ENCODE data around the gene TTC7B. TPM values are rescaled to one million over a fixed set of nuclear protein-coding genes. Genes with fewer than 3 reads are reported as not detected.
A peak's percentile ranks its signal among the peaks of the same experiment; 100 is the strongest.

Gene TTC7B
- total and polyA plus RNA-seq, 2 of the 13 experiments (the other 11 are each of a cell fraction or from before 2014, with no cell fraction given), result 1.3 to 3.2 TPM

DNA sequence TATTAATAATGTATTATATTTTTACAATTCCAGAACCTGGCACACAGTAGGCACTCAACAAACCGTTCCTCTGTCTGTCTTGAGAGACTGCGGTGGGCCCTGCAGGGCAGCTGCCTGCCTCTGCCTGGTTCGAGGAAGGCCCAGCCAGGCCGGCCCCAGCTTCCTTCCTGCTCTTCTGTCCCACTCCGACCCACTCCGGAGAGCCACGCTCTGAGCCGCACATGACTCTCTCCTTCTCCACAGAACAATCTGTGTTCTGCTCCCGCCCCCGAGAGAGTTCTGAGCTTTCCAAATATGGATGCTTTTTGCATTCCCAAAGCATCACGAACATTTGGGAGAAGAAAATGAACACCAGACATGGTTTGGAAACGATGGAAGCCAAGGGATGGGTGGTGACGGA, 57.3 kb downstream of the TTC7B start:
- Histone ChIP-seq H3K9me3 (ENCODE audit: low read length) (peaks cover 4% of the 10 kb centered on the region; the same call in 1 of the 2 replicates), H2AFZ (ENCODE audit: low read length) (peak overlapping the region; percentile 84), H3K4me2 (ENCODE audit: low read depth, low read length) (peak overlapping the region; percentile 100), H3K36me3 (replicated peaks in 1 of 2; ENCODE audit: control insufficient read depth in 1 of 2, insufficient read depth in 2 of 2, low read length in 2 of 2) (no peaks in the 10 kb centered on the region), H4K20me1 (ENCODE audit: insufficient read depth, low read length) (no peaks in the 10 kb centered on the region), H3K4me3 (replicated peaks in 1 of 3; ENCODE audit: insufficient read depth in 1 of 3, low read depth in 2 of 3, low read length in 3 of 3) (peak overlapping the region; percentile 53 to 85 (median 63); a peak in 5 of 6 replicates), H3K9ac (ENCODE audit: insufficient read depth, low read depth, low read length) (peak overlapping the region; percentile 93), H3K27ac (ENCODE audit: extremely low read length, insufficient read depth, low read length) (peak overlapping the region; percentile 59), H3K27me3 (ENCODE audit: control insufficient read depth in 1 of 2, insufficient read depth in 2 of 2, low read length in 2 of 2) (no peaks in the 10 kb centered on the region), H3K4me1 (ENCODE audit: insufficient read depth, low read length) (peaks cover 15% of the 10 kb centered on the region), H3K79me2 (ENCODE audit: insufficient read depth, low read length) (no peaks in the 10 kb centered on the region)
- in situ Hi-C loops (cut with HindIII; ENCODE audit: extremely low pct_ligation_motif_present, low pct_unique_long_range_greater_than_20kb), result no loop called here
- POLR2A ChIA-PET, result interaction anchor here (1.2 to 1.5 kb wide), 2 partner anchors 245 to 414 kb away, joined by 3 to 4 read pairs; no protein-coding TSS in a partner anchor
- BruUV-seq (replicated peaks), result TSS peak; percentile 84
- DNase-seq (ENCODE audit: low spot score) (no peak), ATAC-seq (peak; percentile 12; the same call in 2 of the 3 replicates), FAIRE-seq (no peak)
- intact Hi-C loops (cut with micrococcal nuclease; ENCODE audit: unreplicated experiment), result loop anchor here (5.0 kb wide), 2 partner anchors 362 to 457 kb away; partner anchors contain the start of gene CALM1
- 0 out of 2 replicates have a peak, but pooled peaks have one; percentile 1 for TF ChIP-seq TAF1 (CRISPR knock-in tag; IDR thresholded peaks at IDR 0.05)
- TF ChIP-seq ZBTB7A (CRISPR knock-in tag; IDR thresholded peaks at IDR 0.05), result no peak
- TF ChIP-seq ZMYM2 (CRISPR knock-in tag; IDR thresholded peaks at IDR 0.05), result no peak
- TF ChIP-seq, protein P1, sequence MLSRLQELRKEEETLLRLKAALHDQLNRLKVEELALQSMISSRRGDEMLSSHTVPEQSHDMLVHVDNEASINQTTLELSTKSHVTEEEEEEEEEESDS (CRISPR knock-in tag; IDR thresholded peaks at IDR 0.05; ENCODE audit: borderline replicate concordance), result 0 out of 2 replicates have a peak, but pooled peaks have one; percentile 26
- TF ChIP-seq RORA (CRISPR knock-in tag; IDR thresholded peaks at IDR 0.05), result no peak
- TF ChIP-seq ZNF501 (CRISPR knock-in tag; IDR thresholded peaks at IDR 0.05), result 0 out of 2 replicates have a peak, but pooled peaks have one; percentile 17
- TF ChIP-seq, protein P2, sequence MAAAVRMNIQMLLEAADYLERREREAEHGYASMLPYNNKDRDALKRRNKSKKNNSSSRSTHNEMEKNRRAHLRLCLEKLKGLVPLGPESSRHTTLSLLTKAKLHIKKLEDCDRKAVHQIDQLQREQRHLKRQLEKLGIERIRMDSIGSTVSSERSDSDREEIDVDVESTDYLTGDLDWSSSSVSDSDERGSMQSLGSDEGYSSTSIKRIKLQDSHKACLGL (CRISPR knock-in tag; IDR thresholded peaks at IDR 0.05), result no peak
- no peak for TF ChIP-seq ZNF773 (CRISPR knock-in tag; IDR thresholded peaks at IDR 0.05; ENCODE audit: borderline replicate concordance)
- TF ChIP-seq PRPF4 (IDR thresholded peaks at IDR 0.05; ENCODE audit: low read depth, low read length, poor library complexity, severe bottlenecking), result no peak
- peak; percentile 2 for TF ChIP-seq HNRNPLL (IDR thresholded peaks at IDR 0.05; ENCODE audit: low read depth, low read length, poor library complexity, severe bottlenecking)
- no peak for TF ChIP-seq ZNF343 (CRISPR knock-in tag; IDR thresholded peaks at IDR 0.05)
- 80% methylated on average over 13 of the region's 13 CpGs for WGBS (ENCODE audit: low lambda C conversion rate)
- CTCF ChIA-PET (ENCODE audit: low intra/inter-chr PET ratio, low total read pairs), result interaction anchor here (1.3 kb wide), 1 partner anchor 360 kb away, joined by 11 read pairs; no protein-coding TSS in a partner anchor
